GM23248 (cell line): Measurements from ENCODE around the gene CENPP. TPM values are rescaled to one million over a fixed set of nuclear protein-coding genes. Genes with fewer than 3 reads are reported as not detected.

ENCODE experiments used
- DNase-seq: peaks from one replicate; pipeline ENCODE4 v3.0.0-alpha.2; 2015
- H2AFZ ChIP-seq: fragments of 200-600 bp; sonication (generic); 2 replicates; pipeline ENCODE4 v1.6.1; 2016; ENCODE audit warnings: antibody characterized with exemption
- H3F3A ChIP-seq: fragments of 200-600 bp; sonication (generic); 2 replicates; pipeline ENCODE4 v1.6.1; 2016; ENCODE audit warnings: mild to moderate bottlenecking, antibody characterized with exemption, mixed run types; ENCODE audit not compliant: insufficient read depth
- H3K27ac ChIP-seq: fragments of 200-600 bp; sonication (generic); 2 replicates; pipeline ENCODE4 v1.5.1; 2016; ENCODE audit warnings: mild to moderate bottlenecking
- H3K27me3 ChIP-seq: fragments of 200-600 bp; sonication (generic); replicated peaks from 2 replicates; pipeline ENCODE4 v1.6.1; 2016; ENCODE audit warnings: mild to moderate bottlenecking; ENCODE audit not compliant: insufficient read depth
- H3K36me3 ChIP-seq: fragments of 200-600 bp; sonication (generic); 2 replicates; pipeline ENCODE4 v1.6.1; 2016; ENCODE audit warnings: low read depth, mild to moderate bottlenecking
- H3K4me1 ChIP-seq: fragments of 200-600 bp; sonication (generic); 2 replicates; pipeline ENCODE4 v1.6.1; 2016; ENCODE audit warnings: mild to moderate bottlenecking; ENCODE audit not compliant: insufficient read depth
- H3K4me2 ChIP-seq: fragments of 200-600 bp; sonication (generic); one replicate; pipeline ENCODE4 v1.6.1; 2016; ENCODE audit warnings: mild to moderate bottlenecking; ENCODE audit not compliant: unreplicated experiment
- H3K4me3 ChIP-seq: fragments of 200-600 bp; sonication (generic); 2 replicates; pipeline ENCODE4 v1.5.1; 2016; ENCODE audit warnings: mild to moderate bottlenecking
- H3K79me2 ChIP-seq: fragments of 200-600 bp; sonication (generic); 2 replicates; pipeline ENCODE4 v1.6.1; 2016; ENCODE audit warnings: mild to moderate bottlenecking; ENCODE audit not compliant: insufficient read depth
- H3K9ac ChIP-seq: fragments of 200-600 bp; sonication (generic); 2 replicates; pipeline ENCODE4 v1.6.1; 2016; ENCODE audit warnings: mild to moderate bottlenecking
- H3K9me2 ChIP-seq: fragments of 200-600 bp; sonication (generic); 2 replicates; pipeline ENCODE4 v1.6.1; 2016; ENCODE audit warnings: mixed run types, mild to moderate bottlenecking, moderate library complexity; ENCODE audit not compliant: insufficient read depth
- H3K9me3 ChIP-seq: fragments of 200-600 bp; sonication (generic); one replicate; pipeline ENCODE4 v1.6.1; 2017; ENCODE audit warnings: low read depth
- H4K20me1 ChIP-seq: fragments of 200-600 bp; sonication (generic); 2 replicates; pipeline ENCODE4 v1.6.0; 2016; ENCODE audit not compliant: insufficient read depth
- EZH2 ChIP-seq: fragments of 200-600 bp; sonication (generic); IDR thresholded peaks from 2 replicates; pipeline ENCODE4 v1.6.1; 2018; ENCODE audit warnings: antibody characterized with exemption, mild to moderate bottlenecking; ENCODE audit not compliant: insufficient read depth, poor library complexity, severe bottlenecking
- EZH2phosphoT487 ChIP-seq: fragments of 200-600 bp; sonication (generic); IDR thresholded peaks from 2 replicates; pipeline ENCODE4 v1.6.1; 2018; ENCODE audit warnings: antibody characterized with exemption, moderate library complexity, mild to moderate bottlenecking, low read depth; ENCODE audit not compliant: insufficient read depth
- WGBS, 2 experiments: methylation state at CpG; one replicate each; pipeline ENCODE4 v1.1.6; 2015 to 2017; ENCODE audit warnings: low lambda C conversion rate in 2 of 2, low coverage in 1 of 2; ENCODE audit errors: missing lambda C conversion rate in 2 of 2; 5-methylcytosine and 5-hydroxymethylcytosine counted together
- in situ Hi-C: fragments of 300-500 bp; cut with MboI; formaldehyde crosslinking; loops from 2 replicates; pipeline ENCODE4 v1.15.0; 2020
- polyA plus RNA-seq: library from polyadenylated mRNA; unstranded; fragments of >200 nt; fragmentation: Nextera tagmentation; extraction: Ambion mirVana; gene quantifications from 2 replicates; pipeline ENCODE4 v1.2.1, GENCODE V29; 2016
- total RNA-seq: library from RNA; depleted of rRNA; stranded (reverse); fragments of >200 nt; shearing (Covaris generic); gene quantifications from 2 replicates; pipeline ENCODE4 v1.2.3, GENCODE V29; 2014

CENPP gene
- total and polyA plus RNA-seq, 2 experiments from 2014 or later, result 2.5 to 7.4 TPM

DNA sequence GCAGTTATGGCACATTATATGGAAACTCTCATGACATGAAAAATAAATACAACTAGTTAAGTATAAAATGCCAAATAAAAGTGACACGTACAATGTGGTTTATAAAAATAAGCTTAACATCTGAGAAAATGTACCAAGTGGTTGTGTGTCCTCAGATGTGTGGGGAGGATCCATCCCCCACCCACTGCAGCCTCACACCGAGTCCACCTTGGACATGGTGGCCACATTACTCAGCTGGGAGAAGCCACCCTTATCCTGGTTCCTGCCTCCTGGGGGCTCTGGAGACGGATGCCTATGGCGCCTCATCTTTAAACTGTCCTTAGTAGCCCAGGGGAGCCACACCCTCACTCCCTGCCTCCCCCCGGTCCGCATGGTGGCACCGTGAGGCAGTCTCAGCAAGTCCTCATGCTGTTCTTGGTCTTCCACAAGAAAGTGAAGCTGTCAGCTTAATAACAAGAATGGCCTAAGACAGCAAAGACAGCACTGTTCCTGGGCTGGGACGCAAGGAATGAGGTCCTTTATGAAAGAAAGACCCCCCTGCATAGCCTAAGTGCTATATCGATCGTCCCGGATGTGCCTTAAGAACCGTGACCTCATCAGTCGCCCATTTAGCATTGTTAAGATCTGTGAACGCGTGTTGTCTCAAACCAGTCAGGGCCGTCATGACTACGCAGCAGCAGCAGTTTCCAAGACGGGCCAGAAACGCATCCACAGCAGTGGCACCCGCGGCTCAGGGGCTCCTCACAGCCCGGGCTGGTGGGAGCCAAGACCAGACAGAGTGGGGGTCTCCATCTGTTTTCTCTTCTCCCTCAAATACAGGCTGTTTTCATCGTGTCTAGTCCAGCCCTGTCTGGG is 287.7 kb downstream of the CENPP start:
- no peaks in the 10 kb centered on the region for H3K9me3 ChIP-seq
- H3K4me1 ChIP-seq, result peaks cover 23% of the 10 kb centered on the region

GRCh38 chr9:92614123-92614510 is 288.4 kb downstream of the CENPP start:
- in situ Hi-C loops, result no loop called here
- H2AFZ ChIP-seq, result no peak overlapping the region
- no peaks in the 10 kb centered on the region for H3K27me3 ChIP-seq
- peaks cover 17% of the 10 kb centered on the region for H3K4me1 ChIP-seq
- H3K4me3 ChIP-seq, result no peak overlapping the region
- 91 to 93% methylated on average over 9 of the region's 9 CpGs for WGBS, 2 experiments
- H3K9me3 ChIP-seq, result no peaks in the 10 kb centered on the region
- H3F3A ChIP-seq, result peaks cover 19% of the 10 kb centered on the region
- H3K79me2 ChIP-seq, result no peaks in the 10 kb centered on the region
- peak overlapping the region; percentile 58; the same call in 1 of the 2 replicates for H3K9ac ChIP-seq
- TF ChIP-seq EZH2 (no peak), EZH2phosphoT487 (no peak)
- 0 out of 2 replicates have a peak overlapping the region, but pooled peaks have one; percentile 56 for H3K27ac ChIP-seq
- no peaks in the 10 kb centered on the region for H4K20me1 ChIP-seq
- peaks cover 22% of the 10 kb centered on the region; the same call in 1 of the 2 replicates for H3K36me3 ChIP-seq
- no peaks in the 10 kb centered on the region for H3K9me2 ChIP-seq
- no peak for DNase-seq
- H3K4me2 ChIP-seq, result no peak overlapping the region

More for the DNA sequence above, 287.7 kb downstream of the CENPP start:
- H3K9me2 ChIP-seq, result no peaks in the 10 kb centered on the region
- in situ Hi-C loops, result no loop called here
- no peak overlapping the region for H3K4me2 ChIP-seq
- H3K27me3 ChIP-seq, result no peaks in the 10 kb centered on the region
- no peak for TF ChIP-seq EZH2
- TF ChIP-seq EZH2phosphoT487, result no peak
- whole genome bisulfite sequencing, 2 experiments, result 88% methylated on average over 23 of the region's 23 CpGs
- no peak for DNase-seq
- H3K36me3 ChIP-seq, result peaks cover 18% of the 10 kb centered on the region; the same call in 1 of the 2 replicates
- no peaks in the 10 kb centered on the region for H3K79me2 ChIP-seq
- H2AFZ ChIP-seq, result no peak overlapping the region
- no peak overlapping the region for H3K27ac ChIP-seq
- no peak overlapping the region for H3K4me3 ChIP-seq
- H3K9ac ChIP-seq, result no peak overlapping the region
- peaks cover 24% of the 10 kb centered on the region for H3F3A ChIP-seq
- H4K20me1 ChIP-seq, result no peaks in the 10 kb centered on the region

DNA sequence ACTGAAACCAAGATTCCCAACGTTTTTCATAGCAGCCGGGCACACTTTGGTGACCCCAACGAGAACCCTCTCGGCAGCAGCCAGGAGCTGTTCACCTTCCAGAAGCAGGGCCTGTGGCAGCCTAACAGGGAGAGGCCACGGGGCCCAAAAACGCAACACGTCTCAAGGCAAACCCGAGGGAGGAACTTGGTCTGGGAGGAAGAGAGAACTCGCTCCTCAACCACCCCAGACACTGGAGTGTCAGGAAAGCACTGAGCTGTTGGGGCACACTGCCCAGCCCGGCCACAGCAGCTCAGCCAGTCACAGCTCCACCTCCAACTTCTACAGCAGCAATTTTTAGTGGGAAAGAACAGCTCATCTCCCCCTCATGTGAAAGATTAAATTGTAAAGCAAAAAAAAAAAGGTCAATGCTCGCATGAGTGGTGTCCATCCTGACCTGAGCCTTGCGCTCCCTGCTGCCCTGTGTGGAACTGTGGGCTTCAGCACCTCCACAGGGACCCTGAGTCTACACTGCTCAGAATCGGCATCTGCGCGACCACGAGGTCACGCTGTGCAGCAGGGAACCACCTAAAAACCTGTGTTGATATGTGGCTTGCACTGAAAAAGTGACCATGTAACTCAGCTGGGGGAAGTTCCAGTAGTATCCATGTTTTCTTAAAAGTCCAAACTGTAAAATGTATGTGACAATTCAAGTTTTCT is 289.2 kb downstream of the CENPP start:
- H3K36me3 ChIP-seq, result peaks cover 22% of the 10 kb centered on the region; the same call in 1 of the 2 replicates
- no peaks in the 10 kb centered on the region for H4K20me1 ChIP-seq
- peak overlapping the region; percentile 56 for H3K27ac ChIP-seq
- peak; percentile 84 for DNase-seq
- in situ Hi-C loops, result no loop called here
- TF ChIP-seq EZH2, result no peak
- TF ChIP-seq EZH2phosphoT487, result no peak
- H3K4me3 ChIP-seq, result peak overlapping the region; percentile 40; the same call in 1 of the 2 replicates
- H3K9me3 ChIP-seq, result no peaks in the 10 kb centered on the region
- no peaks in the 10 kb centered on the region for H3K9me2 ChIP-seq
- H3K9ac ChIP-seq, result peak overlapping the region; percentile 58
- H3K4me2 ChIP-seq, result peak overlapping the region; percentile 56
- 40 to 46% methylated on average over 17 of the region's 17 CpGs for WGBS, 2 experiments
- H3K27me3 ChIP-seq, result no peaks in the 10 kb centered on the region
- peaks cover 11% of the 10 kb centered on the region for H3F3A ChIP-seq
- peak overlapping the region; percentile 39; the same call in 1 of the 2 replicates for H2AFZ ChIP-seq
- H3K79me2 ChIP-seq, result no peaks in the 10 kb centered on the region
- peaks cover 12% of the 10 kb centered on the region for H3K4me1 ChIP-seq

DNA sequence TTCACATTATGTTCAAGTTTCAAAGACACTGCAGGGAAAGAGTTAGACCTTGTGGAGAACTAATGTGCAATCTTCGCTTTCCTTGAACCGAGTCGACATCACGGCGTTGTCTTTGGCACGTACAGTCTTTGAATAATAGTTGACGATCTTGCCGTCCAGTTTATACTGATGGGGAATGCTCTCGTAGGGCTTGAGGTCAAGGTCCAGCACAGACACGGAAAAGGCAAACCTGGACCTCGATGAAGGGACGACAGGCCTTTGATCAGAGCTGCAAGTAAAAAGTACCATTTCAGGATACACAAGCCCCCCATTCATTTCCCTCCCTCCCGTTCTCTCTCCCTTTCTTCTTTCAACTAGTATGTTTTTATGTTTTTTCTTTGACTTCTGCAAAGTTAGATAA is 290.0 kb downstream of the CENPP start:
- Histone ChIP-seq H3K9ac (no peak overlapping the region), H3K9me3 (no peaks in the 10 kb centered on the region), H3F3A (peaks cover 8% of the 10 kb centered on the region; the same call in 1 of the 2 replicates), H3K9me2 (no peaks in the 10 kb centered on the region), H2AFZ (no peak overlapping the region), H3K4me1 (peaks cover 12% of the 10 kb centered on the region), H3K4me3 (no peak overlapping the region), H3K36me3 (peaks cover 22% of the 10 kb centered on the region; the same call in 1 of the 2 replicates), H3K79me2 (no peaks in the 10 kb centered on the region), H3K27me3 (no peaks in the 10 kb centered on the region), H3K27ac (no peak overlapping the region), H4K20me1 (no peaks in the 10 kb centered on the region), H3K4me2 (no peak overlapping the region)
- no peak for TF ChIP-seq EZH2
- TF ChIP-seq EZH2phosphoT487, result no peak
- WGBS, 2 experiments, result 67 to 73% methylated on average over 13 of the region's 13 CpGs
- in situ Hi-C loops, result no loop called here
- no peak for DNase-seq
